ENCODE data around the gene CMAS. TPM values are rescaled to one million over a fixed set of nuclear protein-coding genes. Genes with fewer than 3 reads are reported as not detected.
A peak's percentile ranks its signal among the peaks of the same experiment; 100 is the strongest.

The CMAS gene
- total and polyA plus RNA-seq, 4 experiments from 2014 or later = 20.1 to 54.0 (median 32.7) TPM

DNA sequence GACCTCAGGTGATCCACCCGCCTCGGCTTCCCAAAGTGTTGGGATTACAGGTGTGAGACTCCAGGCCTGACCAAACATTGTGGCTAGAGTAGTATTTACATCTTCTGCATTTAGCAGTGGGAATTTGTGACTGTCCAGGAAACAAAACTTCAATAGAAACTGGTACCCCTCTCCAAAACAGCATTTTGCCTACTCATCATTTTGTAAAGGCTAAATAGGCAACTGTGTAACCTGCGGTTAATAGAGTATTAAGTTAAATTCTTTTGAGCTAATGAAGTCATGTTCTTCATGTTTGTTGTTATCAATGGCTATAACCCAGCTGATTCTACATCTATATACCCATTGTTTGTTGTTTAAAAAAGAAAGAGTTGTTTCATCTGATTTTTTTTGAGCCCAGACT lies 8.1 kb downstream of the CMAS start:
- Histone ChIP-seq H3K9me3 (ENCODE audit: control insufficient read depth in 1 of 2, low read length in 2 of 2) (no peaks in the 10 kb centered on the region), H3K27me3 (ENCODE audit: insufficient read depth, low read length) (no peaks in the 10 kb centered on the region), H3K4me3 (ENCODE audit: low read length in 2 of 2) (no peak overlapping the region), H3K36me3 (ENCODE audit: insufficient read depth, low read length) (peaks cover 23% of the 10 kb centered on the region), H3K4me1 (ENCODE audit: insufficient read depth, low read length) (peaks cover 9% of the 10 kb centered on the region), H3K27ac (ENCODE audit: low read depth, low read length) (no peak overlapping the region)
- Mint-ChIP-seq H3K4me3 (no peak overlapping the region), H3K4me1 (peaks cover 16 to 22% (median 20%) of the 10 kb centered on the region in 4 donors), H3K27me3 (no peaks in the 10 kb centered on the region), H3K36me3 (peaks cover 16 to 26% of the 10 kb centered on the region in 2 donors), H3K27ac (no peak overlapping the region), H3K9me3 (no peaks in the 10 kb centered on the region)
- intact Hi-C loops (cut with micrococcal nuclease) = no loop called here
- no peak for DNase-seq
- CTCF ChIA-PET (ENCODE audit: partially characterized antibody) = interaction anchor here (0.7 to 1.7 kb wide), 2 partner anchors 8 to 71 kb away, joined by 3 to 4 read pairs; partner anchors contain the start of gene CMAS
- POLR2A ChIA-PET (ENCODE audit: partially characterized antibody) = no interaction called here

DNA sequence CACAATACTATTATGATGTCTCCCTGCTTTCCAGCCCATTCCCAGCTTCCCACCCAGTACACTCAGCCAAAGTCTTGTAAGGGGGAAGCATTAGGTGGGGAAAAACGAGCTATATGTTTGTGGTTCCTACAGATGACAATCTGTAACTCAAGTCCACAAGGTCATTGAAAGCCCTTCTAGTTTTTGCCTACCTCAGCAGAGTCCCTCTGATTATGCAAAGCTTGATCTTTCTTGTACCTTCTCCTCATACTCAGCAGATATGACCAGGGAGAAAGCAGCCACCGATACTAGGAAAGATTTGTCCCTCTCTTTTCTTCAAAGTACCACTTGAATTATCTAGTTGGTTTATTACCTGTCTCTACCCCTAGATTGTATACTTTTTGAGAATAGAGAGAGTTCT lies 10.6 kb downstream of the CMAS start:
- H3K36me3 ChIP-seq (ENCODE audit: insufficient read depth, low read length) = peaks cover 39% of the 10 kb centered on the region
- CTCF ChIA-PET (ENCODE audit: partially characterized antibody) = interaction anchor here (0.9 to 1.8 kb wide), 4 partner anchors 10 to 404 kb away, joined by 3 to 4 read pairs (median 4); partner anchors contain the start of gene CMAS
- H3K4me1 Mint-ChIP-seq = peaks cover under 1 to 1% (median 1%) of the 10 kb centered on the region in 4 donors
- H3K27me3 Mint-ChIP-seq = no peaks in the 10 kb centered on the region
- no peak for DNase-seq
- intact Hi-C loops (cut with micrococcal nuclease) = no loop called here
- no peaks in the 10 kb centered on the region for H3K27me3 ChIP-seq (ENCODE audit: insufficient read depth, low read length)
- no peak overlapping the region for H3K4me3 ChIP-seq (ENCODE audit: low read length in 2 of 2)
- POLR2A ChIA-PET (ENCODE audit: partially characterized antibody) = interaction anchor here (4.1 kb wide), 1 partner anchor 10 kb away, joined by 16 read pairs; the partner anchor contains the start of gene CMAS
- H3K27ac Mint-ChIP-seq = peak overlapping the region in 1 of 7 donors; percentile 51
- no peaks in the 10 kb centered on the region for H3K9me3 Mint-ChIP-seq
- H3K4me3 Mint-ChIP-seq = no peak overlapping the region
- H3K4me1 ChIP-seq (ENCODE audit: insufficient read depth, low read length) = no peaks in the 10 kb centered on the region
- H3K36me3 Mint-ChIP-seq = peaks cover 22 to 36% of the 10 kb centered on the region in 2 donors
- no peaks in the 10 kb centered on the region for H3K9me3 ChIP-seq (ENCODE audit: control insufficient read depth in 1 of 2, low read length in 2 of 2)
- H3K27ac ChIP-seq (ENCODE audit: low read depth, low read length) = no peak overlapping the region

DNA sequence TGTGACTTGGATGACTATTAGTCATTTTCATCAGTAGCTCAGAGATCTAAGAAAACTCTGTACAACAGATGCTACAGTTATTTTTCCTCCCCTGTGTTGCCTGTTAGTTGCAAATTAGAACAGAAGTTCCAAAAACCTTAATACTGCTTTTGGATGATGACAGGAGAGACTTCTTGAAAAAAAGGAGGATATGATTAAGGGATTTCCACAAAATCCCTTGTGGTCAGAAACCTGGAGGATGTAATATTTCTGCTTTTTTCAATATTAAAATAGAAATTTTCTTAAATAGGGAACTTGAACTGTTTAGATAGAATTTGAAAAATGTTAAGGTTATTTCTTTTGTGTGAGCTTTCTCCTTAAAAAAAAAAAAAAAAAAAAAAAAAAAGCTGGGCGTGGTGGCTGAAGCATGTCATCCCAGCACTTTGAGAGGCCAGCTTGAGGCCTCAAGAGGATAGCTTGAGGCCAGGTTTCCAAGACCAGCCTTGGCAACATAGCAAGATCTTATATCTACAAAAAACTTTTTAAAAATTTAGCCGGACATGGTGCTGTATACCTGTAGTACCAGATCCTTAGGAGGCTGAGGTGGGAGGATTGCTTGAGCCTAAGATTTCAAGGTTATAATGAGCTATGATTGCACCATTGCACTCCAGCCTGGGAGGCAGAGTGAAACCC lies 14.1 kb downstream of the CMAS start:
- intact Hi-C loops (cut with micrococcal nuclease) = no loop called here
- no peak for DNase-seq
- no peaks in the 10 kb centered on the region for H3K4me1 ChIP-seq (ENCODE audit: insufficient read depth, low read length)
- no peaks in the 10 kb centered on the region for H3K9me3 Mint-ChIP-seq
- peaks cover 48% of the 10 kb centered on the region for H3K36me3 ChIP-seq (ENCODE audit: insufficient read depth, low read length)
- H3K4me3 Mint-ChIP-seq = no peak overlapping the region
- H3K27me3 Mint-ChIP-seq = no peaks in the 10 kb centered on the region
- ChIA-PET CTCF (ENCODE audit: partially characterized antibody) (no interaction called here), POLR2A (ENCODE audit: partially characterized antibody) (interaction anchor here (0.6 kb wide), 1 partner anchor 10 kb away, joined by 3 read pairs; no protein-coding TSS in a partner anchor)
- peaks cover 34 to 51% of the 10 kb centered on the region in 2 donors for H3K36me3 Mint-ChIP-seq
- no peaks in the 10 kb centered on the region for H3K27me3 ChIP-seq (ENCODE audit: insufficient read depth, low read length)
- H3K27ac Mint-ChIP-seq = peak overlapping the region in 1 of 7 donors; percentile 19
- H3K4me1 Mint-ChIP-seq = no peaks in the 10 kb centered on the region
- H3K27ac ChIP-seq (ENCODE audit: low read depth, low read length) = no peak overlapping the region
- no peak overlapping the region for H3K4me3 ChIP-seq (ENCODE audit: low read length in 2 of 2)
- H3K9me3 ChIP-seq (ENCODE audit: control insufficient read depth in 1 of 2, low read length in 2 of 2) = no peaks in the 10 kb centered on the region

DNA sequence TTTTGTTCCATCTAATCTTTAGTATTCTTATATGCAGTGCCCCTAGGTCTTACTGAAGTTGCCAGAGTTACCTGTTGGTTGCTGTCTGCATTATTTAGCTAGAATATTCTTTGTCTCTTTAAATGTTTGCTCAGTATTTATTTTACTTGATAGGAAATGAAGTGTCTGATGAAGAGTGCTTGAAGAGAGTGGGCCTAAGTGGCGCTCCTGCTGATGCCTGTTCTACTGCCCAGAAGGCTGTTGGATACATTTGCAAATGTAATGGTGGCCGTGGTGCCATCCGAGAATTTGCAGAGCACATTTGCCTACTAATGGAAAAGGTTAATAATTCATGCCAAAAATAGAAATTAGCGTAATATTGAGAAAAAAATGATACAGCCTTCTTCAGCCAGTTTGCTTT lies 18.9 kb downstream of the CMAS start:
- POLR2A ChIA-PET (ENCODE audit: partially characterized antibody) = no interaction called here

DNA sequence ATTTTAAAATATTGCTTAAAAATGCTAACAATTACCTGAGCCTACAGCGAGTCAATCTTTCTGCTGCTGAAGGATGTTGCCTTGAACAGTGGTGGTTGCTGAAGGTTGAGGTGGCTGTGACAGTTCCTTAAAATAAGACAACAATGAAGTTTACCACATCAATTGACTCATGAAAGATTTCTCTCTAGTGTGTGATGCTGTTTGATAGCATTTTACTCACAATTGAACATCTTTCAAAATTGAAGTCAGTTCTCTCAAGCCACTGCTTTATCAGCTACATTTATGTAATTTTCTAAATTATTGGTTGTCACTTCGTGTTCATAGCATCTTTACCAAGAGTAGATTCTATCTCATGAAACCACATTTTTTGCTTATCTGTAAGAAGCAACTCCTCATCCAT lies 20.3 kb downstream of the CMAS start:
- CTCF ChIA-PET (ENCODE audit: partially characterized antibody) = no interaction called here

More for the DNA sequence above, 18.9 kb downstream of the CMAS start:
- Mint-ChIP-seq H3K27ac (no peak overlapping the region), H3K4me1 (peaks cover 0 to 2% (median 0%) of the 10 kb centered on the region in 4 donors), H3K4me3 (no peak overlapping the region), H3K9me3 (no peaks in the 10 kb centered on the region), H3K27me3 (no peaks in the 10 kb centered on the region), H3K36me3 (peaks cover 36 to 40% of the 10 kb centered on the region in 2 donors)
- Histone ChIP-seq H3K27me3 (ENCODE audit: insufficient read depth, low read length) (no peaks in the 10 kb centered on the region), H3K36me3 (ENCODE audit: insufficient read depth, low read length) (peaks cover 16% of the 10 kb centered on the region), H3K4me3 (ENCODE audit: low read length in 2 of 2) (no peak overlapping the region), H3K4me1 (ENCODE audit: insufficient read depth, low read length) (no peaks in the 10 kb centered on the region), H3K9me3 (ENCODE audit: control insufficient read depth in 1 of 2, low read length in 2 of 2) (no peaks in the 10 kb centered on the region), H3K27ac (ENCODE audit: low read depth, low read length) (no peak overlapping the region)
- intact Hi-C loops (cut with micrococcal nuclease) = no loop called here
- no peak for DNase-seq
- CTCF ChIA-PET (ENCODE audit: partially characterized antibody) = interaction anchor here (1.6 kb wide), 1 partner anchor 378 kb away, joined by 6 read pairs; no protein-coding TSS in a partner anchor

DNA sequence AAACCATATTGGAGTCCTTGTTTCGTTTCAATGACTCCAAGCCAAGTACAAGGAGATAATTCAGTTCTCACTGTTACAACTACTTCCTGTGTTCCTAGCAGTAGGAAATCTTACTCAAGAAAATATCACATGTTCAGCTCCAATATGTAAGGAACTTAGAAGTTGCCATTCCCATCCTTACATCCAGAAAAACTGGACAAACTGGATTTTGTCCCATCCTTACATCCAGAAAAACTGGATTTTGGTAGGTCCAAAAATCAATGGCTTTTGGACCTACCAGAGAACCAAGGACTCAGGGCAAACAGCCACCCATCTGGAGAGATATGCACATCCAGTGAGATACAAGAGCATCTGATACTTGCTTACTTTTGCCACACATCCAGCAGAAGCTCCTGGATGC lies 23.8 kb downstream of the CMAS start:
- POLR2A ChIA-PET (ENCODE audit: partially characterized antibody) = no interaction called here
- H3K9me3 Mint-ChIP-seq = peaks cover 0 to 5% (median 0%) of the 10 kb centered on the region in 8 donors
- no peaks in the 10 kb centered on the region for H3K4me1 ChIP-seq (ENCODE audit: insufficient read depth, low read length)
- no peaks in the 10 kb centered on the region for H3K9me3 ChIP-seq (ENCODE audit: control insufficient read depth in 1 of 2, low read length in 2 of 2)
- H3K4me3 Mint-ChIP-seq = no peak overlapping the region
- peaks cover 0 to 2% (median 0%) of the 10 kb centered on the region in 4 donors for H3K4me1 Mint-ChIP-seq
- H3K4me3 ChIP-seq (ENCODE audit: low read length in 2 of 2) = no peak overlapping the region
- H3K27ac Mint-ChIP-seq = no peak overlapping the region
- H3K36me3 ChIP-seq (ENCODE audit: insufficient read depth, low read length) = no peaks in the 10 kb centered on the region
- CTCF ChIA-PET (ENCODE audit: partially characterized antibody) = interaction anchor here (1.6 to 3.3 kb wide), 2 partner anchors 13 to 390 kb away, joined by 5 to 18 read pairs; no protein-coding TSS in a partner anchor
- intact Hi-C loops (cut with micrococcal nuclease) = no loop called here
- H3K27ac ChIP-seq (ENCODE audit: low read depth, low read length) = no peak overlapping the region
- no peak for DNase-seq
- peaks cover 24 to 26% of the 10 kb centered on the region in 2 donors for H3K36me3 Mint-ChIP-seq
- no peaks in the 10 kb centered on the region for H3K27me3 Mint-ChIP-seq
- no peaks in the 10 kb centered on the region for H3K27me3 ChIP-seq (ENCODE audit: insufficient read depth, low read length)

More for the DNA sequence above, 20.3 kb downstream of the CMAS start:
- Mint-ChIP-seq H3K4me1 (peaks cover 0 to 2% (median 0%) of the 10 kb centered on the region in 4 donors), H3K27ac (no peak overlapping the region), H3K36me3 (peaks cover 35 to 36% of the 10 kb centered on the region in 2 donors), H3K27me3 (no peaks in the 10 kb centered on the region), H3K4me3 (no peak overlapping the region), H3K9me3 (no peaks in the 10 kb centered on the region)
- DNase-seq = no peak
- POLR2A ChIA-PET (ENCODE audit: partially characterized antibody) = no interaction called here
- Histone ChIP-seq H3K36me3 (ENCODE audit: insufficient read depth, low read length) (peaks cover 10% of the 10 kb centered on the region), H3K9me3 (ENCODE audit: control insufficient read depth in 1 of 2, low read length in 2 of 2) (no peaks in the 10 kb centered on the region), H3K27me3 (ENCODE audit: insufficient read depth, low read length) (no peaks in the 10 kb centered on the region), H3K27ac (ENCODE audit: low read depth, low read length) (no peak overlapping the region), H3K4me1 (ENCODE audit: insufficient read depth, low read length) (no peaks in the 10 kb centered on the region), H3K4me3 (ENCODE audit: low read length in 2 of 2) (no peak overlapping the region)
- intact Hi-C loops (cut with micrococcal nuclease) = no loop called here

DNA sequence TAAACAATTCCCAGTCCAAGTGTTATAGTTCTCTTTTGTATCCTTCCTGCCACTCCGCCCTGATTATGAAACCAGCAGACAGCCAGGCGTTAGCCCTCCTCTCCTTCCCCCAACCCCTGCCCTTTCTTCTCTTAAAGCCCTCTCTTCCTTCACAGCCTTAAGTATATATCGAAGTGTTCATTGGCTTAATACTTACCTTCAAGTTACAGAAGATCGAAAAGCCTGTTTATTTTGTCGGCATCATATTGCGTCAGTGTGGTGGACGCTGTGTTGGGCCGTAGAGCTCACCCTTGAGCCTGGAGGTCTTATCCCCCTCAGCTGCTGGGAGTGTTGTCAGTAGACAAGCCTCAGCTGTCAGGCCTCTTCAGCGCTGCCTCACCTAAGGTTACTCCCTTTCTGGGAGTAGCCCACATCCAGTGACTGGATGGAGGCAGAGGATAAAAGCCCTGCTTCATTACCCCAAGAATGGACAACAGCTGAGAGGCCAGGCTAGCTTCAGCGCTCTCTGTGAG lies 36.2 kb downstream of the CMAS start:
- no peak for DNase-seq
- H3K9me3 Mint-ChIP-seq = peaks cover 0 to 3% (median 0%) of the 10 kb centered on the region in 8 donors
- ChIA-PET POLR2A (ENCODE audit: partially characterized antibody) (interaction anchor here (2.1 kb wide), 1 partner anchor 253 kb away, joined by 9 read pairs; no protein-coding TSS in a partner anchor), CTCF (ENCODE audit: partially characterized antibody) (interaction anchor here (0.8 to 9.7 kb wide), 13 partner anchors 10 to 385 kb away, joined by 3 to 110 read pairs (median 9); no protein-coding TSS in a partner anchor)
- H3K4me3 Mint-ChIP-seq = no peak overlapping the region
- no peak overlapping the region for H3K4me3 ChIP-seq (ENCODE audit: low read length in 2 of 2)
- no peaks in the 10 kb centered on the region for H3K27me3 ChIP-seq (ENCODE audit: insufficient read depth, low read length)
- H3K9me3 ChIP-seq (ENCODE audit: control insufficient read depth in 1 of 2, low read length in 2 of 2) = no peaks in the 10 kb centered on the region
- H3K36me3 Mint-ChIP-seq = no peaks in the 10 kb centered on the region
- H3K36me3 ChIP-seq (ENCODE audit: insufficient read depth, low read length) = no peaks in the 10 kb centered on the region
- H3K4me1 ChIP-seq (ENCODE audit: insufficient read depth, low read length) = no peaks in the 10 kb centered on the region
- H3K4me1 Mint-ChIP-seq = no peaks in the 10 kb centered on the region
- no peaks in the 10 kb centered on the region for H3K27me3 Mint-ChIP-seq
- no peak overlapping the region for H3K27ac ChIP-seq (ENCODE audit: low read depth, low read length)
- intact Hi-C loops (cut with micrococcal nuclease) = no loop called here
- H3K27ac Mint-ChIP-seq = peak overlapping the region in 1 of 7 donors; percentile 8
